Keratinocyte (primary cell): ENCODE data around the gene RFTN1. TPM values are rescaled to one million over a fixed set of nuclear protein-coding genes. Genes with fewer than 3 reads are reported as not detected.

ENCODE experiments used
- DNase-seq: peaks from one replicate; pipeline ENCODE4 v3.0.0-alpha.2; 2011; ENCODE audit warnings: low read depth, missing footprints, low spot score
- FAIRE-seq: peaks from 2 replicates; lab custom pipeline; 2011; peaks lifted over from hg19 to GRCh38; lab: Jason Lieb, UNC
- H2AFZ ChIP-seq: 2 replicates; pipeline ENCODE4 v1.6.0; 2012; ENCODE audit warnings: low read length, control low read depth, inconsistent platforms; ENCODE audit not compliant: control insufficient read depth
- H3K27ac ChIP-seq: 2 replicates; pipeline ENCODE4 v1.5.1; 2011; ENCODE audit warnings: low read length; ENCODE audit not compliant: control insufficient read depth, insufficient read depth
- H3K27me3 ChIP-seq: 3 replicates; pipeline ENCODE4 v1.6.0; 2011; ENCODE audit warnings: low read length; ENCODE audit not compliant: control insufficient read depth, insufficient read depth; ENCODE audit errors: extremely low read depth
- H3K36me3 ChIP-seq, 2 experiments: 2 replicates in 1 of 2; 3 replicates in 1 of 2; pipeline ENCODE4 v1.5.1; 2011; ENCODE audit warnings: low read length in 2 of 2, mild to moderate bottlenecking in 1 of 2; ENCODE audit not compliant: control insufficient read depth in 2 of 2, insufficient read depth in 2 of 2; ENCODE audit errors: extremely low read depth in 1 of 2
- H3K4me1 ChIP-seq: 3 replicates; pipeline ENCODE4 v1.5.1; 2011; ENCODE audit warnings: low read length; ENCODE audit not compliant: control insufficient read depth, insufficient read depth; ENCODE audit errors: extremely low read depth
- H3K4me2 ChIP-seq: 3 replicates; pipeline ENCODE4 v1.6.0; 2011; ENCODE audit warnings: low read depth, low read length; ENCODE audit not compliant: control insufficient read depth, insufficient read depth; ENCODE audit errors: extremely low read depth
- H3K4me3 ChIP-seq, 3 experiments: fragments of 200-600 bp in 1 of 3; sonication (generic) in 1 of 3; 2 replicates in 2 of 3; 3 replicates in 1 of 3; pipeline ENCODE4 v1.5.1; 2011 to 2016; ENCODE audit warnings: low read length in 3 of 3, mild to moderate bottlenecking in 3 of 3, control low read depth in 2 of 3, inconsistent platforms in 1 of 3, low read depth in 1 of 3, mixed read lengths in 1 of 3, mixed run types in 1 of 3, moderate library complexity in 1 of 3; ENCODE audit not compliant: control insufficient read depth in 2 of 3, insufficient read depth in 2 of 3; ENCODE audit errors: extremely low read depth in 1 of 3
- H3K79me2 ChIP-seq: 2 replicates; pipeline ENCODE4 v1.6.0; 2012; ENCODE audit warnings: low read length; ENCODE audit not compliant: control insufficient read depth, insufficient read depth
- H3K9ac ChIP-seq: 3 replicates; pipeline ENCODE4 v1.6.0; 2011; ENCODE audit warnings: low read length; ENCODE audit not compliant: control insufficient read depth, insufficient read depth; ENCODE audit errors: extremely low read depth
- H3K9me1 ChIP-seq: 3 replicates; pipeline ENCODE4 v1.6.0; 2011; ENCODE audit warnings: low read length; ENCODE audit not compliant: control insufficient read depth, insufficient read depth; ENCODE audit errors: extremely low read depth
- H3K9me3 ChIP-seq: 2 replicates; pipeline ENCODE4 v1.5.1; 2012; ENCODE audit warnings: low read depth, low read length; ENCODE audit not compliant: control insufficient read depth
- H4K20me1 ChIP-seq: 3 replicates; pipeline ENCODE4 v1.6.0; 2011; ENCODE audit warnings: low read length; ENCODE audit not compliant: control insufficient read depth, insufficient read depth; ENCODE audit errors: extremely low read depth
- CTCF ChIP-seq, 3 experiments: IDR thresholded peaks in 1 of 3; conservative IDR thresholded peaks in 1 of 3; optimal IDR thresholded peaks in 1 of 3; 2 replicates in 2 of 3; 3 replicates in 1 of 3; pipeline versions ENCODE3 to v1.5.1; 2011; ENCODE audit warnings: low read length in 3 of 3, mild to moderate bottlenecking in 3 of 3, moderate library complexity in 2 of 3, control low read depth in 1 of 3, inconsistent platforms in 1 of 3; ENCODE audit not compliant: insufficient read depth in 2 of 3; ENCODE audit errors: extremely low read depth in 1 of 3
- EZH2 ChIP-seq: IDR thresholded peaks from one replicate; pipeline ENCODE4 v1.6.1; 2012; ENCODE audit warnings: inconsistent platforms, mild to moderate bottlenecking, low read length, moderate library complexity
- dilution Hi-C: fragments of 300-500 bp; cut with MboI; formaldehyde crosslinking; loops from one replicate; pipeline ENCODE4 v1.7.0; 2020; ENCODE audit warnings: low sequenced_read_pairs; ENCODE audit not compliant: extremely low pct_ligation_motif_present
- polyA plus RNA-seq, 5 experiments: library from polyadenylated mRNA; depleted of rRNA in 3 of 5; stranded (reverse) in 3 of 5; stranded (forward) in 1 of 5; unstranded in 1 of 5; fragments of >200 nt; gene quantifications; 1 replicate in 1 of 5; 2 replicates in 3 of 5; 3 replicates in 1 of 5; pipeline versions ENCODE4 v1.2.1 to v1.2.3, GENCODE V29; 2011 to 2012; ENCODE audit warnings: missing spikeins in 2 of 5, low read depth in 1 of 5, low replicate concordance in 1 of 5

Gene RFTN1
- polyA plus RNA-seq, 1 donor (not counting 4 experiments of a cell fraction or from before 2014, with no cell fraction given) = 18.0 TPM

GRCh38 chr3:16320711-16321110 lies 192.8 kb downstream of the RFTN1 start:
- no peaks in the 10 kb centered on the region for H3K79me2 ChIP-seq
- H3K4me2 ChIP-seq = no peak overlapping the region
- dilution Hi-C loops = no loop called here
- H3K9me3 ChIP-seq = no peaks in the 10 kb centered on the region
- no peak overlapping the region for H3K9ac ChIP-seq
- TF ChIP-seq CTCF (optimal IDR thresholded peaks at IDR 0.05 in 1 of 3, IDR thresholded peaks at IDR 0.05 in 1 of 3, conservative IDR thresholded peaks at IDR 0.05 in 1 of 3; ENCODE audit: extremely low read depth in 1 of 3, insufficient read depth in 2 of 3, low read length in 3 of 3) = no peak
- TF ChIP-seq EZH2 = no peak
- DNase-seq (no peak), FAIRE-seq (no peak)
- no peak overlapping the region for H2AFZ ChIP-seq
- no peaks in the 10 kb centered on the region for H3K9me1 ChIP-seq
- no peak overlapping the region for H3K27ac ChIP-seq
- no peaks in the 10 kb centered on the region for H4K20me1 ChIP-seq
- no peak overlapping the region for H3K4me3 ChIP-seq
- H3K36me3 ChIP-seq = peaks cover 14 to 23% of the 10 kb centered on the region in 2 experiments
- H3K27me3 ChIP-seq = no peaks in the 10 kb centered on the region
- no peaks in the 10 kb centered on the region for H3K4me1 ChIP-seq

GRCh38 chr3:16319723-16320122 lies 193.8 kb downstream of the RFTN1 start:
- no peak overlapping the region for H2AFZ ChIP-seq
- no peaks in the 10 kb centered on the region for H4K20me1 ChIP-seq
- H3K36me3 ChIP-seq = peaks cover 12 to 23% of the 10 kb centered on the region in 2 experiments
- no peaks in the 10 kb centered on the region for H3K27me3 ChIP-seq
- no peaks in the 10 kb centered on the region for H3K4me1 ChIP-seq
- no peaks in the 10 kb centered on the region for H3K9me3 ChIP-seq
- H3K9ac ChIP-seq = no peak overlapping the region
- FAIRE-seq = no peak
- no peak for DNase-seq
- H3K4me2 ChIP-seq = no peak overlapping the region
- TF ChIP-seq CTCF (optimal IDR thresholded peaks at IDR 0.05 in 1 of 3, IDR thresholded peaks at IDR 0.05 in 1 of 3, conservative IDR thresholded peaks at IDR 0.05 in 1 of 3; ENCODE audit: extremely low read depth in 1 of 3, insufficient read depth in 2 of 3, low read length in 3 of 3) = no peak
- no peak for TF ChIP-seq EZH2
- dilution Hi-C loops = no loop called here
- no peaks in the 10 kb centered on the region for H3K79me2 ChIP-seq
- H3K9me1 ChIP-seq = no peaks in the 10 kb centered on the region
- no peak overlapping the region for H3K4me3 ChIP-seq
- no peak overlapping the region for H3K27ac ChIP-seq
